Measurements from ENCODE around the gene KIF9.

The KIF9 gene

GRCh38 chr3:47298439-47298838, 15.8 kb upstream of the KIF9 start:
- Histone ChIP-seq H3K4me2 (ENCODE audit: low read length) (no peak overlapping the region), H3K9me3 (ENCODE audit: control insufficient read depth, low read length) (no peaks in the 10 kb centered on the region), H3K4me1 (peaks cover 6% of the 10 kb centered on the region), H3K9ac (no peak overlapping the region), H3K27me3 (ENCODE audit: control insufficient read depth, insufficient read depth, low read length) (no peaks in the 10 kb centered on the region), H3K27ac (no peak overlapping the region), H2AFZ (no peak overlapping the region), H3K79me2 (peaks cover 15% of the 10 kb centered on the region), H3K4me3 (ENCODE audit: low read depth, low read length) (no peak overlapping the region), H3K36me3 (ENCODE audit: control insufficient read depth, insufficient read depth, low read length) (no peaks in the 10 kb centered on the region)
- TF ChIP-seq CTCF (IDR thresholded peaks at IDR 0.05): no peak

- Histone ChIP-seq H3K9me3 (ENCODE audit: control insufficient read depth, low read length) (no peaks in the 10 kb centered on the region), H3K27ac (no peak overlapping the region), H2AFZ (no peak overlapping the region)
These were observed 14.1 kb upstream of the KIF9 start for GRCh38 chr3:47296562-47297302.

GRCh38 chr3:47295976-47296375, 13.4 kb upstream of the KIF9 start:
- no peak overlapping the region for H2AFZ ChIP-seq
- TF ChIP-seq CTCF (IDR thresholded peaks at IDR 0.05): no peak
- no peaks in the 10 kb centered on the region for H3K9me3 ChIP-seq (ENCODE audit: control insufficient read depth, low read length)
- H3K4me2 ChIP-seq (ENCODE audit: low read length): no peak overlapping the region
- peaks cover 6% of the 10 kb centered on the region for H3K4me1 ChIP-seq
- H3K4me3 ChIP-seq (ENCODE audit: low read depth, low read length): no peak overlapping the region
- no peaks in the 10 kb centered on the region for H3K36me3 ChIP-seq (ENCODE audit: control insufficient read depth, insufficient read depth, low read length)
- H3K9ac ChIP-seq: no peak overlapping the region
- no peaks in the 10 kb centered on the region for H3K27me3 ChIP-seq (ENCODE audit: control insufficient read depth, insufficient read depth, low read length)
- no peak overlapping the region for H3K27ac ChIP-seq
- peaks cover 33% of the 10 kb centered on the region for H3K79me2 ChIP-seq

More at GRCh38 chr3:47296562-47297302, 14.1 kb upstream of the KIF9 start:
- H3K27me3 ChIP-seq (ENCODE audit: control insufficient read depth, insufficient read depth, low read length): no peaks in the 10 kb centered on the region
- H3K4me3 ChIP-seq (ENCODE audit: low read depth, low read length): no peak overlapping the region
- TF ChIP-seq CTCF (IDR thresholded peaks at IDR 0.05): no peak
- H3K36me3 ChIP-seq (ENCODE audit: control insufficient read depth, insufficient read depth, low read length): no peaks in the 10 kb centered on the region
- peaks cover 6% of the 10 kb centered on the region for H3K4me1 ChIP-seq
- no peak overlapping the region for H3K4me2 ChIP-seq (ENCODE audit: low read length)
- H3K79me2 ChIP-seq: peaks cover 29% of the 10 kb centered on the region
- no peak overlapping the region for H3K9ac ChIP-seq

- Histone ChIP-seq H3K4me1 (peaks cover 6% of the 10 kb centered on the region), H3K9me3 (ENCODE audit: control insufficient read depth, low read length) (no peaks in the 10 kb centered on the region), H3K27ac (no peak overlapping the region), H3K36me3 (ENCODE audit: control insufficient read depth, insufficient read depth, low read length) (no peaks in the 10 kb centered on the region), H3K79me2 (peaks cover 40% of the 10 kb centered on the region), H3K9ac (no peak overlapping the region), H3K4me3 (ENCODE audit: low read depth, low read length) (no peak overlapping the region), H3K27me3 (ENCODE audit: control insufficient read depth, insufficient read depth, low read length) (no peaks in the 10 kb centered on the region), H2AFZ (no peak overlapping the region), H3K4me2 (ENCODE audit: low read length) (no peak overlapping the region)
- TF ChIP-seq CTCF (IDR thresholded peaks at IDR 0.05): no peak
These were observed 12.7 kb upstream of the KIF9 start for GRCh38 chr3:47295322-47295721.

- Histone ChIP-seq H3K27ac (no peak overlapping the region), H2AFZ (no peak overlapping the region), H3K4me3 (ENCODE audit: low read depth, low read length) (no peak overlapping the region), H3K9ac (no peak overlapping the region), H3K4me2 (ENCODE audit: low read length) (no peak overlapping the region), H3K36me3 (ENCODE audit: control insufficient read depth, insufficient read depth, low read length) (no peaks in the 10 kb centered on the region), H3K9me3 (ENCODE audit: control insufficient read depth, low read length) (no peaks in the 10 kb centered on the region), H3K4me1 (peaks cover 6% of the 10 kb centered on the region), H3K79me2 (peaks cover 45% of the 10 kb centered on the region), H3K27me3 (ENCODE audit: control insufficient read depth, insufficient read depth, low read length) (no peaks in the 10 kb centered on the region)
- TF ChIP-seq CTCF (IDR thresholded peaks at IDR 0.05): no peak
These were observed 11.8 kb upstream of the KIF9 start for GRCh38 chr3:47294392-47294791.
